ENCODE results near the gene ALG13.

ALG13 gene

GRCh38 chrX:111645607-111646006, 35.4 kb upstream of the ALG13 start:
- no peak overlapping the region for H2AFZ ChIP-seq (ENCODE audit: low read depth)
- no peak overlapping the region for H3K9ac ChIP-seq
- H3K27me3 ChIP-seq (ENCODE audit: insufficient read depth, low read depth): no peaks in the 10 kb centered on the region
- no peak overlapping the region for H3K4me3 ChIP-seq (IDR thresholded peaks at IDR 0.05; ENCODE audit: insufficient read depth, low read depth, low read length)
- H3K4me2 ChIP-seq: no peak overlapping the region
- no peaks in the 10 kb centered on the region for H4K20me1 ChIP-seq (ENCODE audit: insufficient read depth)
- H3K36me3 ChIP-seq (ENCODE audit: insufficient read depth): no peaks in the 10 kb centered on the region
- no peak overlapping the region for H3K27ac ChIP-seq
- H3K79me2 ChIP-seq (ENCODE audit: insufficient read depth, low read depth): no peaks in the 10 kb centered on the region
- H3K4me1 ChIP-seq (ENCODE audit: low read depth, poor library complexity, severe bottlenecking): no peaks in the 10 kb centered on the region
- no peak for TF ChIP-seq CTCF (conservative IDR thresholded peaks at IDR 0.05; ENCODE audit: low read depth, low read length)

GRCh38 chrX:111646515-111646914, 34.5 kb upstream of the ALG13 start:
- no peaks in the 10 kb centered on the region for H3K27me3 ChIP-seq (ENCODE audit: insufficient read depth, low read depth)
- H3K79me2 ChIP-seq (ENCODE audit: insufficient read depth, low read depth): no peaks in the 10 kb centered on the region
- no peak overlapping the region for H3K27ac ChIP-seq
- no peaks in the 10 kb centered on the region for H4K20me1 ChIP-seq (ENCODE audit: insufficient read depth)
- H2AFZ ChIP-seq (ENCODE audit: low read depth): no peak overlapping the region
- H3K9ac ChIP-seq: no peak overlapping the region
- no peak overlapping the region for H3K4me3 ChIP-seq (IDR thresholded peaks at IDR 0.05; ENCODE audit: insufficient read depth, low read depth, low read length)
- TF ChIP-seq CTCF (conservative IDR thresholded peaks at IDR 0.05; ENCODE audit: low read depth, low read length): no peak
- H3K4me1 ChIP-seq (ENCODE audit: low read depth, poor library complexity, severe bottlenecking): no peaks in the 10 kb centered on the region
- H3K4me2 ChIP-seq: no peak overlapping the region
- no peaks in the 10 kb centered on the region for H3K36me3 ChIP-seq (ENCODE audit: insufficient read depth)

- H3K9ac ChIP-seq: no peak overlapping the region
- H2AFZ ChIP-seq (ENCODE audit: low read depth): no peak overlapping the region
- TF ChIP-seq CTCF (conservative IDR thresholded peaks at IDR 0.05; ENCODE audit: low read depth, low read length): no peak
- H3K79me2 ChIP-seq (ENCODE audit: insufficient read depth, low read depth): no peaks in the 10 kb centered on the region
- no peaks in the 10 kb centered on the region for H4K20me1 ChIP-seq (ENCODE audit: insufficient read depth)
- no peaks in the 10 kb centered on the region for H3K27me3 ChIP-seq (ENCODE audit: insufficient read depth, low read depth)
- H3K4me3 ChIP-seq (IDR thresholded peaks at IDR 0.05; ENCODE audit: insufficient read depth, low read depth, low read length): no peak overlapping the region
- H3K4me2 ChIP-seq: no peak overlapping the region
- H3K4me1 ChIP-seq (ENCODE audit: low read depth, poor library complexity, severe bottlenecking): no peaks in the 10 kb centered on the region
- H3K27ac ChIP-seq: no peak overlapping the region
- no peaks in the 10 kb centered on the region for H3K36me3 ChIP-seq (ENCODE audit: insufficient read depth)
Observed at GRCh38 chrX:111648802-111649201, 32.2 kb upstream of the ALG13 start.

- H3K4me3 ChIP-seq (IDR thresholded peaks at IDR 0.05; ENCODE audit: insufficient read depth, low read depth, low read length): no peak overlapping the region
- no peaks in the 10 kb centered on the region for H3K27me3 ChIP-seq (ENCODE audit: insufficient read depth, low read depth)
Observed at GRCh38 chrX:111649638-111650037, 31.3 kb upstream of the ALG13 start.

More at GRCh38 chrX:111649638-111650037, 31.3 kb upstream of the ALG13 start:
- no peak overlapping the region for H3K9ac ChIP-seq
- H3K4me1 ChIP-seq (ENCODE audit: low read depth, poor library complexity, severe bottlenecking): no peaks in the 10 kb centered on the region
- TF ChIP-seq CTCF (conservative IDR thresholded peaks at IDR 0.05; ENCODE audit: low read depth, low read length): no peak
- no peaks in the 10 kb centered on the region for H4K20me1 ChIP-seq (ENCODE audit: insufficient read depth)
- no peaks in the 10 kb centered on the region for H3K79me2 ChIP-seq (ENCODE audit: insufficient read depth, low read depth)
- H2AFZ ChIP-seq (ENCODE audit: low read depth): no peak overlapping the region
- H3K36me3 ChIP-seq (ENCODE audit: insufficient read depth): no peaks in the 10 kb centered on the region
- H3K4me2 ChIP-seq: no peak overlapping the region
- H3K27ac ChIP-seq: no peak overlapping the region

Data from KMS-11 (cell line).